HCT116 (cell line): ENCODE data around the gene ITGB6. TPM values are rescaled to one million over a fixed set of nuclear protein-coding genes. Genes with fewer than 3 reads are reported as not detected.

Experiments
- ATAC-seq: fragments of 200-7000 bp; cut with Tn5 transposase; 2 replicates; pipeline ENCODE4 v1.9.1; 2020; ENCODE audit warnings: mild to moderate bottlenecking, moderate library complexity
- BruUV-seq: library from RNA; stranded (reverse); fragments of 400-500 nt; replicated peaks from 2 replicates; lab custom pipeline; 2021; lab: Mats Ljungman, UMichigan
- CTCF ChIA-PET: fragments of 300-600 bp; sonication (Branson Sonifier 250); formaldehyde crosslinking; loops from one replicate; lab custom pipeline; 2021; ENCODE audit warnings: antibody characterized with exemption; lab: Charles Lee
- POLR2A ChIA-PET: fragments of 300-600, 350-600 bp; sonication (Branson Sonifier 250); formaldehyde crosslinking; loops from one replicate; lab custom pipeline; 2021; ENCODE audit warnings: antibody characterized with exemption; lab: Charles Lee
- RAD21 ChIA-PET, 2 experiments: fragments of 300-600 bp; sonication (Branson Sonifier 250); formaldehyde crosslinking; loops; one replicate each; lab custom pipeline; 2023; ENCODE audit warnings: low total read pairs in 2 of 2; ENCODE audit not compliant: uncharacterized antibody in 2 of 2, unreplicated experiment in 2 of 2, low non-redundant PET in 1 of 2; lab: Charles Lee
- DNase-seq: peaks from one replicate; pipeline ENCODE4 v3.0.0-alpha.2; 2010; ENCODE audit warnings: low read depth, low spot score
- H2AFZ ChIP-seq: fragments of 200-600 bp; shearing (Covaris generic), sonication (generic); 2 replicates; pipeline ENCODE4 v1.6.1; 2017; ENCODE audit warnings: low read depth, mixed run types, mixed read lengths, antibody characterized with exemption, low read length; ENCODE audit not compliant: poor library complexity, severe bottlenecking
- H3K27ac ChIP-seq: 2 replicates; pipeline ENCODE4 v1.5.1; 2012; ENCODE audit warnings: low read depth, low read length
- H3K27me3 ChIP-seq: fragments of 200-600 bp; sonication (generic); 2 replicates; pipeline ENCODE4 v1.6.1; 2016; ENCODE audit warnings: mixed run types, low read length, mixed read lengths; ENCODE audit not compliant: insufficient read depth
- H3K36me3 ChIP-seq, 2 experiments: fragments of 200-500 bp in 1 of 2; fragments of 200-600 bp in 1 of 2; sonication (Bioruptor generic) in 1 of 2; sonication (generic) in 1 of 2; 2 replicates each; pipeline versions ENCODE4 v1.5.1 to v1.6.1; 2014 to 2016; ENCODE audit warnings: low read length in 2 of 2, inconsistent platforms in 1 of 2, mixed read lengths in 1 of 2, mixed run types in 1 of 2; ENCODE audit not compliant: insufficient read depth in 2 of 2, control insufficient read depth in 1 of 2
- H3K4me1 ChIP-seq, 2 experiments: fragments of 200-600 bp in 1 of 2; sonication (generic) in 1 of 2; 2 replicates each; pipeline versions ENCODE4 v1.5.1 to v1.6.1; 2012 to 2017; ENCODE audit warnings: low read length in 2 of 2, inconsistent platforms in 1 of 2, mild to moderate bottlenecking in 1 of 2, mixed read lengths in 1 of 2, mixed run types in 1 of 2, moderate library complexity in 1 of 2; ENCODE audit not compliant: insufficient read depth in 2 of 2, control insufficient read depth in 1 of 2
- H3K4me2 ChIP-seq: fragments of 200-600 bp; sonication (generic); 2 replicates; pipeline ENCODE4 v1.6.1; 2017; ENCODE audit warnings: mixed run types, low read length, mixed read lengths
- H3K4me3 ChIP-seq, 2 experiments: fragments of 200-600 bp in 1 of 2; sonication (generic) in 1 of 2; replicated peaks in 1 of 2; 2 replicates each; pipeline ENCODE4 v1.5.1; 2011 to 2016; ENCODE audit warnings: low read length in 2 of 2, control low read depth in 1 of 2, low read depth in 1 of 2, mild to moderate bottlenecking in 1 of 2, mixed read lengths in 1 of 2, mixed run types in 1 of 2
- H3K79me2 ChIP-seq: fragments of 200-600 bp; sonication (generic); 2 replicates; pipeline ENCODE4 v1.6.1; 2017; ENCODE audit warnings: mild to moderate bottlenecking, mixed run types, low read length, moderate library complexity, mixed read lengths; ENCODE audit not compliant: insufficient read depth
- H3K9ac ChIP-seq: fragments of 200-600 bp; sonication (generic); 2 replicates; pipeline ENCODE4 v1.6.1; 2016; ENCODE audit warnings: low read length, mixed read lengths
- H3K9me2 ChIP-seq: fragments of 200-600 bp; sonication (generic), shearing (Covaris generic); 2 replicates; pipeline ENCODE4 v1.6.1; 2017; ENCODE audit warnings: mixed run types, mild to moderate bottlenecking, moderate library complexity; ENCODE audit not compliant: insufficient read depth
- H3K9me3 ChIP-seq, 2 experiments: fragments of 200-500 bp in 1 of 2; fragments of 200-600 bp in 1 of 2; sonication (Bioruptor generic) in 1 of 2; sonication (generic) in 1 of 2; 2 replicates each; pipeline ENCODE4 v1.6.1; 2014 to 2017; ENCODE audit warnings: low read length in 2 of 2, mixed read lengths in 2 of 2, inconsistent platforms in 1 of 2, low read depth in 1 of 2, mild to moderate bottlenecking in 1 of 2, mixed run types in 1 of 2, moderate library complexity in 1 of 2; ENCODE audit not compliant: control insufficient read depth in 1 of 2, insufficient read depth in 1 of 2
- H4K20me1 ChIP-seq: fragments of 200-600 bp; sonication (generic), shearing (Covaris generic); 2 replicates; pipeline ENCODE4 v1.6.1; 2017; ENCODE audit warnings: mixed run types, mild to moderate bottlenecking, moderate library complexity; ENCODE audit not compliant: insufficient read depth
- CEBPB ChIP-seq: IDR thresholded peaks from 2 replicates; pipeline ENCODE4 v1.6.1; 2012; ENCODE audit warnings: low read depth
- EGR1 ChIP-seq: IDR thresholded peaks from 2 replicates; pipeline ENCODE4 v1.6.1; 2012; ENCODE audit warnings: low read depth
- ELF1 ChIP-seq: IDR thresholded peaks from 2 replicates; pipeline ENCODE4 v1.6.1; 2012; ENCODE audit warnings: low read depth, borderline replicate concordance
- EZH2 ChIP-seq: fragments of 200-600 bp; sonication (generic); IDR thresholded peaks from 2 replicates; pipeline ENCODE4 v1.6.1; 2017; ENCODE audit warnings: antibody characterized with exemption, mixed run types
- EZH2phosphoT487 ChIP-seq: fragments of 200-600 bp; IDR thresholded peaks from 2 replicates; pipeline ENCODE4 v1.6.1; 2018; ENCODE audit warnings: antibody characterized with exemption, borderline replicate concordance
- FOSL1 ChIP-seq: IDR thresholded peaks from 2 replicates; pipeline ENCODE4 v1.6.1; 2012; ENCODE audit warnings: low read depth
- SIN3A ChIP-seq: IDR thresholded peaks from 2 replicates; pipeline ENCODE4 v1.6.1; 2012; ENCODE audit warnings: low read depth
- SRF ChIP-seq: IDR thresholded peaks from 2 replicates; pipeline ENCODE4 v1.6.1; 2012; ENCODE audit warnings: low read depth
- TCF7L2 ChIP-seq: IDR thresholded peaks from 2 replicates; pipeline ENCODE4 v1.7.0; 2011; ENCODE audit warnings: borderline replicate concordance, inconsistent platforms; ENCODE audit not compliant: insufficient read depth, insufficient read length; ENCODE audit errors: extremely low read depth
- ZFX ChIP-seq: fragments of 450-650 bp; IDR thresholded peaks from 2 replicates; pipeline ENCODE4 v1.6.1; 2017
- ZNF274 ChIP-seq: fragments of 200-500 bp; sonication (Bioruptor generic); IDR thresholded peaks from 2 replicates; pipeline ENCODE4 v1.6.1; 2014; ENCODE audit warnings: mild to moderate bottlenecking, low read depth, low read length, inconsistent platforms
- intact Hi-C: fragments of 100-400 bp; cut with micrococcal nuclease; formaldehyde crosslinking; loops from 2 replicates; pipeline ENCODE4 v1.10.0; 2022
- total RNA-seq: library from RNA; stranded (reverse); gene quantifications from one replicate; pipeline ENCODE4 v1.2.1, GENCODE V29; 2021; ENCODE audit not compliant: unreplicated experiment
- TF ChIP-seq, protein P1 (sequence below): IDR thresholded peaks from 2 replicates; pipeline ENCODE4 v1.6.1; 2012
- TF ChIP-seq, protein P2 (sequence below), 3 experiments: fragments of 200-600 bp in 1 of 3; sonication (generic) in 1 of 3; IDR thresholded peaks in 2 of 3; conservative IDR thresholded peaks in 1 of 3; 2 replicates each; pipeline ENCODE4 v1.5.1; 2012 to 2017; ENCODE audit warnings: low read depth in 2 of 3, low read length in 2 of 3, antibody characterized with exemption in 1 of 3, borderline replicate concordance in 1 of 3, control low read depth in 1 of 3, mild to moderate bottlenecking in 1 of 3, mixed read lengths in 1 of 3, mixed run types in 1 of 3, moderate library complexity in 1 of 3; ENCODE audit not compliant: insufficient read depth in 1 of 3
- TF ChIP-seq, protein P3 (sequence below): IDR thresholded peaks from 2 replicates; pipeline ENCODE4 v1.6.1; 2011; ENCODE audit warnings: mild to moderate bottlenecking, low read length, moderate library complexity; ENCODE audit not compliant: insufficient replicate concordance; ENCODE audit errors: extremely low read depth

The ITGB6 gene
- total RNA-seq, 1 experiment from 2014 or later = 0.12 TPM

DNA sequence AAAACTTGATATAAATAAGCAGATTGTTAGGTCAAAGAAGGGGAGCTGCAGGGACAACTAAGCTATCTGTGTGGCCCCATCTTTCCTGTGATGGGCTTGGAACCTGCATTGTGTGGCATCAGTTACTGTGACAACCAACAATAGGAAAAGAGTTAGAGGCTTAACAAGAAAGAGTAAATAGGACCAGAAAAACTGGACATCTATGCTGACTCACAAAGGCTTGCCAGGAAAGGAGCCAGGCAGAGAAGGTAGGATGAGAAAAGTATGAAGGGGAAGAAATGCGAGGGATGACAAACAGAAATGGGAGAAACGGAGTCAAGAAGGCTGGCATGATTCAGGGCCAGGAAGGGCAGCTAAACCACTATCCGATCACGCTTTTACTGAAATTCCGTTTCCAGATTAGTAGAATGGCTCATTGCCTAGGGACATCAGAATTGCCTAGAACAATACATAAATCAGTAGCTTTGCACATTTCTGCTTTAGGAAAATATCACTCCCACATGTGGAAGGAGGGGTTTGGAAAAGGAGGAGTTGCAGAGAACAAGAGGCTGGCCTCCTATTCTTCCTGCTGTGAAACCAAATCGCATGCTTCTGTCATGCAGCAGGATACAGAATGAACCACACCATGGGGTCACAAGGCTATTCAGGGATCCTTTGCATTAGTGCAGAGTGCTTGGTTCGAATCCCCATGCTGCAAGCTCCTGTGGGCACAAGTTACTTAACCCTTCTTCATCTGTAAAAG lies 144.9 kb downstream of the ITGB6 start (continued):
- no peak for TF ChIP-seq TCF7L2
- TF ChIP-seq, protein P1, sequence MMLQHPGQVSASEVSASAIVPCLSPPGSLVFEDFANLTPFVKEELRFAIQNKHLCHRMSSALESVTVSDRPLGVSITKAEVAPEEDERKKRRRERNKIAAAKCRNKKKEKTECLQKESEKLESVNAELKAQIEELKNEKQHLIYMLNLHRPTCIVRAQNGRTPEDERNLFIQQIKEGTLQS = no peak

DNA sequence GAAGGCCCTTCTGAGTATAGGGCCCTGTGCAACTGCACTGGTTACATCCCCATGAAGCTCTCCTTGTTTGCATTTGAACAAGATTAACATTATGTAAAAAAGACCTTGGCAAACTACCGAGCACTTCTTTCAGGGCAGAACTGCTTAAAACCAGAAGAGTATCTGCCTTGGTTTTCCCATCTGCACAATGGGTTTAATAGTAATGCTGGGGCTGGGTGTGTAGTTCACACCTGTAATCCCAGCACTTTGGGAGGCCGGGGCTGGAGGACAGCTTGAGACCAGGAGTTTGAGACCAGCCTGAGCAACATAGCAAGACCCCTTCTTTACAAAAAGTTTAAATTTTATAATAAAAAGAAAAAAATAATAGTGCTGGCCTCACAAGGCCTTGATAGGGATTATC lies 146.1 kb downstream of the ITGB6 start:
- intact Hi-C loops = no loop called here
- BruUV-seq = no TSS peak

More for the DNA sequence above, 146.1 kb downstream of the ITGB6 start:
- DNase-seq = no peak
- H3K27ac ChIP-seq = no peak overlapping the region
- H2AFZ ChIP-seq = no peak overlapping the region
- no peaks in the 10 kb centered on the region for H3K36me3 ChIP-seq
- ChIA-PET RAD21 (no interaction called here), POLR2A (no interaction called here), CTCF (no interaction called here)
- H3K9me2 ChIP-seq = no peaks in the 10 kb centered on the region
- H3K79me2 ChIP-seq = no peaks in the 10 kb centered on the region
- no peaks in the 10 kb centered on the region for H3K27me3 ChIP-seq
- no peak overlapping the region for H3K9ac ChIP-seq
- H4K20me1 ChIP-seq = no peaks in the 10 kb centered on the region
- H3K4me2 ChIP-seq = no peak overlapping the region
- no peaks in the 10 kb centered on the region for H3K9me3 ChIP-seq
- H3K4me1 ChIP-seq = no peaks in the 10 kb centered on the region
- TF ChIP-seq CEBPB (no peak), SIN3A (no peak), FOSL1 (no peak), SRF (no peak), EZH2 (no peak), TCF7L2 (no peak), ELF1 (no peak), EGR1 (no peak), EZH2phosphoT487 (no peak), ZFX (no peak), ZNF274 (no peak)
- TF ChIP-seq, protein P2, sequence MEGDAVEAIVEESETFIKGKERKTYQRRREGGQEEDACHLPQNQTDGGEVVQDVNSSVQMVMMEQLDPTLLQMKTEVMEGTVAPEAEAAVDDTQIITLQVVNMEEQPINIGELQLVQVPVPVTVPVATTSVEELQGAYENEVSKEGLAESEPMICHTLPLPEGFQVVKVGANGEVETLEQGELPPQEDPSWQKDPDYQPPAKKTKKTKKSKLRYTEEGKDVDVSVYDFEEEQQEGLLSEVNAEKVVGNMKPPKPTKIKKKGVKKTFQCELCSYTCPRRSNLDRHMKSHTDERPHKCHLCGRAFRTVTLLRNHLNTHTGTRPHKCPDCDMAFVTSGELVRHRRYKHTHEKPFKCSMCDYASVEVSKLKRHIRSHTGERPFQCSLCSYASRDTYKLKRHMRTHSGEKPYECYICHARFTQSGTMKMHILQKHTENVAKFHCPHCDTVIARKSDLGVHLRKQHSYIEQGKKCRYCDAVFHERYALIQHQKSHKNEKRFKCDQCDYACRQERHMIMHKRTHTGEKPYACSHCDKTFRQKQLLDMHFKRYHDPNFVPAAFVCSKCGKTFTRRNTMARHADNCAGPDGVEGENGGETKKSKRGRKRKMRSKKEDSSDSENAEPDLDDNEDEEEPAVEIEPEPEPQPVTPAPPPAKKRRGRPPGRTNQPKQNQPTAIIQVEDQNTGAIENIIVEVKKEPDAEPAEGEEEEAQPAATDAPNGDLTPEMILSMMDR (IDR thresholded peaks at IDR 0.05 in 2 of 3, conservative IDR thresholded peaks at IDR 0.05 in 1 of 3; ENCODE audit: borderline replicate concordance in 1 of 3, insufficient read depth in 1 of 3, low read depth in 2 of 3, low read length in 2 of 3) = no peak
- TF ChIP-seq, protein P1 = no peak
- TF ChIP-seq, protein P3, sequence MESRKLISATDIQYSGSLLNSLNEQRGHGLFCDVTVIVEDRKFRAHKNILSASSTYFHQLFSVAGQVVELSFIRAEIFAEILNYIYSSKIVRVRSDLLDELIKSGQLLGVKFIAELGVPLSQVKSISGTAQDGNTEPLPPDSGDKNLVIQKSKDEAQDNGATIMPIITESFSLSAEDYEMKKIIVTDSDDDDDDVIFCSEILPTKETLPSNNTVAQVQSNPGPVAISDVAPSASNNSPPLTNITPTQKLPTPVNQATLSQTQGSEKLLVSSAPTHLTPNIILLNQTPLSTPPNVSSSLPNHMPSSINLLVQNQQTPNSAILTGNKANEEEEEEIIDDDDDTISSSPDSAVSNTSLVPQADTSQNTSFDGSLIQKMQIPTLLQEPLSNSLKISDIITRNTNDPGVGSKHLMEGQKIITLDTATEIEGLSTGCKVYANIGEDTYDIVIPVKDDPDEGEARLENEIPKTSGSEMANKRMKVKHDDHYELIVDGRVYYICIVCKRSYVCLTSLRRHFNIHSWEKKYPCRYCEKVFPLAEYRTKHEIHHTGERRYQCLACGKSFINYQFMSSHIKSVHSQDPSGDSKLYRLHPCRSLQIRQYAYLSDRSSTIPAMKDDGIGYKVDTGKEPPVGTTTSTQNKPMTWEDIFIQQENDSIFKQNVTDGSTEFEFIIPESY = no peak
- no peak overlapping the region for H3K4me3 ChIP-seq
- no peak for ATAC-seq
